Central memory CD8-positive, alpha-beta T cell (primary cell): ENCODE measurements around the gene ANKRD23.

Source experiments
- ATAC-seq: fragments of 150-1000 bp; cut with Tn5 transposase; replicated peaks from 2 replicates; pipeline ENCODE4 v1.10.0; 2022; ENCODE audit warnings: mild to moderate bottlenecking, moderate FRiP score, moderate number of reproducible peaks; ENCODE audit not compliant: poor library complexity, severe bottlenecking; ENCODE audit errors: extremely low read depth
- DNase-seq, 2 donors: peaks; one replicate each; pipeline ENCODE4 v3.0.0; 2021; ENCODE audit warnings: low spot score in 2 of 2
- H3K27ac Mint-ChIP-seq: one replicate; pipeline ENCODE4 v1.8.0; 2022; ENCODE audit warnings: low read depth, mild to moderate bottlenecking, moderate library complexity, mixed read lengths
- H3K27me3 Mint-ChIP-seq: one replicate; pipeline ENCODE4 v1.8.0; 2022; ENCODE audit warnings: mixed read lengths
- H3K36me3 Mint-ChIP-seq: one replicate; pipeline ENCODE4 v1.8.0; 2022; ENCODE audit warnings: mild to moderate bottlenecking, moderate library complexity, mixed read lengths; ENCODE audit not compliant: insufficient read depth
- H3K4me1 Mint-ChIP-seq: one replicate; pipeline ENCODE4 v1.8.0; 2022; ENCODE audit warnings: mixed read lengths
- H3K4me3 Mint-ChIP-seq: one replicate; pipeline ENCODE4 v1.8.0; 2022; ENCODE audit warnings: mild to moderate bottlenecking, moderate library complexity, mixed read lengths
- H3K9me3 Mint-ChIP-seq: one replicate; pipeline ENCODE4 v1.8.0; 2022; ENCODE audit warnings: mixed read lengths

The ANKRD23 gene

DNA sequence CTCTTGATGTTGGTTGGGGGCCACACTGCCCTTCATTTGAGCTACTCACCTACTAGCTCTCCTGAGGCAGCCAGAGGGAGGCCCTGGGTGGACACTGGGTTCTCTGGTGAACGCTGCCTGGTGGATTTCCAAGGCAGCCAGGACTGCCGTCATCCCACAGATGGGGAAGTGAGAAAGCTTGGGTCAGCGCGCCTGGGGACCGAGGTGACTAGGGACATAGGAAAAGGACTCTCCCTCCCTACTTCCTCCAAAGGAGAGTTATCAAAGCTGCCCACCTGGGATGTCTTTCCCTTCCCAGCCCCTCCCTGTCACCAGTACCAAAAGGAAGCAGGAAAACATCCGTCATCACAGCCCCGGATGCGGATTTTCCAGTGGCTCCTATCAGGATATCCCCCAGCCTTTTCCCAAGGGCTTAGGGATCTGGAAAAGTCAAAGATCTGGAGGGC lies 29.9 kb upstream of the ANKRD23 start:
- Mint-ChIP-seq H3K27ac (no peak overlapping the region), H3K4me1 (peaks cover 36% of the 10 kb centered on the region)

DNA sequence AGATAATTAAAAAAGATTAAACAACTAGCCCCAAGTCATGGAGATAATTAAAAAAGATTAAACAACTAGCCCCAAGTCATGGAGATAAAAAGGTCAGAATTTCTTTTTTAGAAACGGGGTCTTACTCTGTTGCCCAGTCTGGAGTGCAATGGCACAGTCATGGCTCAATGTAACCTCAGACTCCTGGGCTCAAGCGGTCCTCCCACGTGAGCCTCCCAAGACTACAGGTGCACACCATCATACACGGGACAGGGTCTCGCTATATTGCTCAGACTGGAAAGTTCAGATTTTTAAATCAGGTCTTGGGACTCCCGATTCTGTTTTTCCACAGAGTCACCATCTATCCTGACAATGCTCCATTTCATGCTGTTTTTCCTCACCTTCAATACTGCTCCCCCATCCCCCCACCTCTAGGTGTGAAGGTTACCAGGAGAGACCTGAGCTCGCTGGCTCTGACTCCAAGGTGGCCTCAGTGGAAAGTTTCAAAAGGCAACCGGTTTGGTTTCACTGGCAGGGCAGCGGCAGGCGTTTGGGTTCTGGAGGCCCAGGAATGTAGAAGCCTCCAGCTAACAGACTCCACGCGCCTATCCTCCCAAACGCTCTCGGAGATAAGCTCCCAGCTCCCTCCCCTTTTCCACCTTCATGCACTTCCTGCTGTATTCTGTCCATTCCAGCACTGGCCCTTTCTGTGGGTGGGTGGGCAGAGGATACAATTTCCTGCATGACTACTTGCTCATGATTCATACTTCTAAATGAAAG lies 28.9 kb upstream of the ANKRD23 start:
- Mint-ChIP-seq H3K36me3 (peaks cover 11% of the 10 kb centered on the region), H3K4me1 (peaks cover 40% of the 10 kb centered on the region), H3K9me3 (no peaks in the 10 kb centered on the region), H3K4me3 (no peak overlapping the region), H3K27ac (no peak overlapping the region), H3K27me3 (no peaks in the 10 kb centered on the region)
- ATAC-seq (no peak), DNase-seq (no peak)

More for the DNA sequence above, 29.9 kb upstream of the ANKRD23 start:
- H3K27me3 Mint-ChIP-seq, result no peaks in the 10 kb centered on the region
- H3K4me3 Mint-ChIP-seq, result no peak overlapping the region
- ATAC-seq (no peak), DNase-seq (no peak)
- peaks cover 6% of the 10 kb centered on the region for H3K36me3 Mint-ChIP-seq
- no peaks in the 10 kb centered on the region for H3K9me3 Mint-ChIP-seq

DNA sequence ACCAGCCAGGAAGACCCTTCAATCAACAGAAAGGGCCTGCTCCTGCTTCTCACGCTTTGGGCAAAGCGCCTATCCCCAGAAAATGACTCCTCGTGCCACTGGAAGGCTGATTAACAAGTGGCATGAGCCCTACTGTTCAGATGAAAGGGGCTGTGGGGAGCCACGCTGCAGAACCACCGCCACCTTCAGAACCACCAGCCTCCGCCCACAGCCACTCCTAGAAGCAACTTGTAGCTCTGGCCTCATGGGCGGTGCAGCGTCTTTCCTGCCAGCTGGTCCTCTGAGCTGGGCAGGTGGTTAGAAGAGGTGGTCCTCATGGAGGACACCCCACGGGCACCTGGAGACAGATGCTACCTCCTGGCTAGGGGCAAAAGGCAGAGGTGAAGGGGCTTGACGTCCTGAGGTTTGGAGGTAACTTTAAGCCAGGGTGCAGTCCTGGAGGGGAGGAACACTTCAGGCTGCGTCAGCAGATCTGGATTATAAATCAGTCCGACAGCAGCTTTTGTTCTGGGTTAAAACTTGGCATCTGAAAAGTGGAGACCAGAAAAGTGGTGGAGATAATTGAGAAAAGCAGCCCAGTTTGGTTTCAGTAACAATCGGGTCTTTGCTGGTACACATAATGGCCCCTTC lies 26.9 kb upstream of the ANKRD23 start:
- Mint-ChIP-seq H3K27me3 (no peaks in the 10 kb centered on the region), H3K36me3 (peaks cover 17% of the 10 kb centered on the region), H3K4me1 (peaks cover 43% of the 10 kb centered on the region), H3K27ac (peak overlapping the region; percentile 85), H3K9me3 (no peaks in the 10 kb centered on the region), H3K4me3 (peak overlapping the region; percentile 84)
- DNase-seq (peak; percentile 54 to 69), ATAC-seq (peak; percentile 78)

DNA sequence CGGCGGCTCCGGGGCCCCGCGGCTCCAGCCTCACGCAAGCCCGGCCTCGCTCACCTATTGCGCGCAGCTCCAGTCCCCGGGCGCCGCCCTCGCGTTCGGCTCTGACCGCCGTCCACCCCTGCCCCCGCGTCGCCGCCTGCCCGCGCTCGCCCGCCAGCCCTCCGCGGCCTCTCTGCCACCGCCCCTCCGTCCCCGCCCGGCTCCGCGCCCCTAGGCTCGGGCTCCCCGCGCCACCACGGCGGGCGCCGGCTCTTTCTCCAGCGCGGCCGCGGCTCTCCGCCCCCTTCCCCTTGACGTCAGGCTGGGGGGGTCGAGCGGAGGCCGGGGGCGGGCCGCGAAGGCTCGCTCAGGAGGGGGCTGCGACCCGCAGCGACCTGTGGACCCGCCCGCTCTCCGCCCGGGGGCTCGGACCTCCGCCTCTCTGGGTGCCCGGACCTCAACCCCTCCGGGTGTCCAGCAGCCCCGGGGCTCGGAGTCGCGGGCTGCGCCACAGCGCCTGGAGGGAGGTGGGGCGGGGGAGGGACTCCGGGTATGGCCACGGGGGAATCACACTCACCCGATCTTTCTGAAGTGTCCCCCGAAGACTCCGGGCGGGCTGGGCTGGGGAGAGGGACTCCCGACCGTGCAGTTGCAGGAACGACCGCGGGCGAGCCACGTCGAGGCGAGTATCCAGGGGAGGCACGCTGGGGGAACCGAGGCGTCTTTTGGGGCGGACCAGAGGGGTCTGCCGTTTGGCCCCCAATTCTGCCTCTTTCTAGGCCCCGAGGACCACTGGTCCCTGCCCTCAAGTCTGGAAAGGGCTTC lies 26.2 kb upstream of the ANKRD23 start, which contains the start of gene SEMA4C:
SEMA4C (minus strand) TSS at position 259 of the 804 bp plus-strand sequence. CDS start 2,194 bp downstream, outside the sequence.
- Mint-ChIP-seq H3K4me1 (peaks cover 36% of the 10 kb centered on the region), H3K9me3 (no peaks in the 10 kb centered on the region), H3K27me3 (no peaks in the 10 kb centered on the region), H3K4me3 (peak within 1 kb of the TSS; percentile 85), H3K36me3 (peaks cover 19% of the 10 kb centered on the region), H3K27ac (peak within 1 kb of the TSS; percentile 85)
- peak; percentile 51 to 55 for DNase-seq
- peak; percentile 48 for ATAC-seq

DNA sequence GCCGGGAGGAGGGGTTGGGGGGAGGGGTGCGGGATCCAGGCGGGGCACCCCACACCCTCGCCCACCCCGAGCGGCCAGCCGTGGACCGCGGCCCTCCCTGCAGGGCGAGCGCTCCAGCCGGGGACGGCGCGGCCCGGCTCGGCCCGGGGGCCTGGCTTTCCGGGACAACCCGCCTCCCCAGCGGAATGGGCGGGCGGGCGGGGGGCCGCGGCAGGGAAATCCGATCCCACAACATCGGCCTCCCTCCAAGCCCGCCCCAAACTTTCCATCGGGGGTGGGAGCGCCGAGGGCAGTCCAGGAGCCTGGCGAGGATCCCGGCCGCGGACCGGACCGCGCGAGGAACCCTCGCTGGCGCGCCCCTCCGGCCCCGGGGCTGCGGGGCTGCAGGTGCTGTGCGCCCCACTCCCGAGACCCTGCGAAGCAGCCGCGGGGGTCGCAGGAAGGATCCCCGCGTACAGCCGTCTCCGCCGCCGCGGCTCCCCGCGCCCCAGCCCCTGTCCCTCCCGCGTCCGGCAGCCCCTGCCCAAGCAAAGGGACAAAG lies 25.5 kb upstream of the ANKRD23 start:
- DNase-seq, result no peak
- H3K4me3 Mint-ChIP-seq, result peak overlapping the region; percentile 85
- ATAC-seq, result no peak
- H3K36me3 Mint-ChIP-seq, result peaks cover 19% of the 10 kb centered on the region
- no peaks in the 10 kb centered on the region for H3K9me3 Mint-ChIP-seq
- no peak overlapping the region for H3K27ac Mint-ChIP-seq
- H3K4me1 Mint-ChIP-seq, result peaks cover 34% of the 10 kb centered on the region
- no peaks in the 10 kb centered on the region for H3K27me3 Mint-ChIP-seq

DNA sequence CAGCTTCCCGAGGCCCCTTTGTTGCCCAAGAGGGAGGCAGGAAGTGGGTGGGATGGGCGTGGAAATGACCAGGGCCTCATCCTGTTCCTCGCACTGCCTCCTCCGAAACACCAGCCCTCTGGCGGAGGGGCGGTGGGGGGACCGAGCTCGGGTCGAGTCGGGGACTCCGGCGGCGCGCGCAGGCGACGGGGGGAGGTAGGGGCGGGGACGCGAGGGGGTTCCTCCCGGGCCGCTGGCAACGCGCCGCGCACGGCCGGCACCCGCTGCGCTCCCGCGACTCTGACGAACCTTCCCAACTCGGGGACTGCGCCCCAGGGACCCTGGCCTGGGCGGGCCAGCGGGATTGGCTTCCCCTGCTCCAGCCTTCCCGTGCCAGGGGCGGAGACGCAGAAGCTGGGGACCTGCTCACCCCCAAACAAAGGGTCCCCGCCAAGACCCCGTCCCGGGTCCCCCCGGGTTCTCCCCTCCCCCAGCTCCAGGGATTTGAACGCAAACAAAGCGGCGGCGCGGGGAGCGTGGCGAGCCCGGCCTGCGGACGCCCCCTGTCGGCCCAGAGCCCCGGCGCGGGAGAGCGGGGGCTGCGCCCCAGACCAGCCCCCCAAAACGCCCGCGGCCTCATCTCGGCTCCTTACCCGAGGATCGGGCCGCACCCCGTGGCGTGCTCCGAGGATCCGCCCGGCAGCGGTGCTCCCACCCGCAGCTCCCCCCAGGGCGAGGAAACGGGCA lies 24.9 kb upstream of the ANKRD23 start:
- H3K36me3 Mint-ChIP-seq, result peaks cover 19% of the 10 kb centered on the region
- peak overlapping the region; percentile 85 for H3K4me3 Mint-ChIP-seq
- ATAC-seq (peak; percentile 5), DNase-seq (peak in 1 of 2 donors; percentile 23)
- H3K27ac Mint-ChIP-seq, result peak overlapping the region; percentile 76
- H3K27me3 Mint-ChIP-seq, result no peaks in the 10 kb centered on the region
- H3K9me3 Mint-ChIP-seq, result no peaks in the 10 kb centered on the region
- peaks cover 28% of the 10 kb centered on the region for H3K4me1 Mint-ChIP-seq

DNA sequence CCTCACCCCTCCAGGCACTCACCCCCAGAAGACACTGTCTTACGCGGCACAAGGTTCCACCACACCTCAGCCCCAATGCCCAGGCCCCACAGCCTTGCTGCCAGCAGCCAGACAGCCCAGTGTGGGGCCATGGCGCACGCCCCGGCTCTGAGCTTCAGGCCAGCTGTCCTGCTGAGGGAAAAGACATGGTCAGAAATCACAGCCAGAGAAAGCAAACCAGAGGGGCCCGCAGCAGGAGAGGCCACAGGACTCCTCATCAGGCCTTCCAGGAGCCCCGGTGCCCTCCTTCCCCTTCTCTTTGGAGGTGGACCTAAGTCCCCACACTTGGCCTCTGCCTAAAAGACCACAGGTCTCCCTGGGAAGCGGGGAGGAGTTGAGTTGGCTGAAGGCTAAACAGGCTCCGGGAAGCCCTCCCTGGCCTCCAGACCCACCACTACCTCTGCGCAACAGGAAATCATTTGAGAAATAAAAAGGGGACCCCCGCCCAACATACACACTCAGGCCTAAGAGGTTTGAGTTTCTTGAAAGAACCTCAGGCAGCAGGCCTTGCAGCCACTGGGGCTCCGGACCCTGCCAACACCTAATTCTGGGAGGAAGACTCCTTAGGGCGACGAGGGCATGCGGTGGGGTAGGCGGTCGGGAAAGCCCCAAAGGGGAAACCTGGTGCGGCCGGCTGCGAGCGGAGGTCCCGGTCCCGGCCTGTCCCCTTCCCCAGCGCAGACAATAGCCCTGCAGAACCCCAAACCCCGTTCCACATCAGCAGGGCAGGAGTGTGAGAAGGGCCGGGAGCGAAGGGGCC lies 24.1 kb upstream of the ANKRD23 start:
- DNase-seq (no peak), ATAC-seq (no peak)
- peaks cover 33% of the 10 kb centered on the region for H3K4me1 Mint-ChIP-seq
- no peaks in the 10 kb centered on the region for H3K9me3 Mint-ChIP-seq
- H3K27ac Mint-ChIP-seq, result peak overlapping the region; percentile 76
- peak overlapping the region; percentile 85 for H3K4me3 Mint-ChIP-seq
- H3K27me3 Mint-ChIP-seq, result no peaks in the 10 kb centered on the region
- peaks cover 24% of the 10 kb centered on the region for H3K36me3 Mint-ChIP-seq

DNA sequence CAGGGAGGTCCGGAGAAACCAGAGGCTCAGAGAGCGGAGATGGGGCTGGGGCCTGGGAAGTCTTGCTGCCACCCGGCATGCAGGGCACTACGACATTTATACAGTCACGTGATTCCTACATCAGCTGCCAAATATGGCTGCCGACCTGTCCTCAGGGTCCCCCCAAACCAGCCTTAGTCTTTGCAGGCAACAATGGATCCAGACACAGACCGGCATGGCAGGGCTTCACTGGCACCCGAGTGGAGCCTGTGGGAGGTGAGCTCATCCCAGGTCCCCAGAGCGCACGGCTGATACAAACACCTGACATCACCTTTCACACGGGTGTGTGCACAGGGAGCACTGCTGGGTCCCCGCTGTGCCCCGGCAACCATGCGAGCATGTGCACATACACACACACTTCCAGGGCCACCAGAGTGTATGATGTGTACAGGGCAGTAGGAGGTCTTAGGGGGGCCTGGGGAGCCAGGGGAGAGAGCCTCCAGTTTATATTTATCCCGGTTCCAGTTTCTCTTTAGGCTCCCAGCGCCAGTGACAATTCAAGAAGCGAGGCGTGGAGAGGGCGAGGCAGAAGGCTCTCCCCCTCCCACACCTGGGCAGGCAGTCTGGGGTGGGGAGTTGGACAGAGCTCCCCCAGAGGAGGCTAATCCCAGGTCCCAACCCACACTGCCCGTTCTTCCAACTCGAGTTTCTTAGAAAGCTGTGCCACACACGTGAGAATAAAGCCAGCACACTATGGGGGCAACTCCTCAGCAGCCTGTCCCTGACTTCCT lies 23.4 kb upstream of the ANKRD23 start:
- Mint-ChIP-seq H3K36me3 (peaks cover 28% of the 10 kb centered on the region), H3K4me1 (peaks cover 33% of the 10 kb centered on the region), H3K27ac (peak overlapping the region; percentile 76), H3K27me3 (no peaks in the 10 kb centered on the region), H3K9me3 (no peaks in the 10 kb centered on the region), H3K4me3 (peak overlapping the region; percentile 85)
- DNase-seq (no peak), ATAC-seq (no peak)

DNA sequence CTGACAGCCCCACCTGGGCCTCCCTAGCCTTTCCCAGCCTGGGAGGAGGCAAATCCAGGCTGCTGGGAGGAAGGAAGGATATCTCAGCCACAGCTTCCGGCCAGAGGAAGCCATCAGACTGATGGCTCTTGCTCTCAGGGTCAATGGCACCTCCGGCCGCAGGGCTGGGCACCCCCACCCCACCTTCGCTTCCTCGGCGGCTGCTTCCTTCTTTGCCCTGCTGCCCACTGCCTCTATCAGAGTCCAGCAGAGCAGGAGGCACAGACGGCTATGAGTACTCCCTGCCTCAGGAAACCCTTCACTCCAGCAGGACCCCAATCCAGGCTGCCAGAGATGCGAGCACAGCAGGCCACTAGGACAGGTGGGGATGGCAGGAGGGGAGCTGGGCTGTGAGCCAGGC lies 22.8 kb upstream of the ANKRD23 start:
- DNase-seq (no peak), ATAC-seq (no peak)
- Mint-ChIP-seq H3K9me3 (no peaks in the 10 kb centered on the region), H3K36me3 (peaks cover 30% of the 10 kb centered on the region), H3K4me3 (peak overlapping the region; percentile 85), H3K27me3 (no peaks in the 10 kb centered on the region), H3K4me1 (peaks cover 33% of the 10 kb centered on the region), H3K27ac (peak overlapping the region; percentile 69)

DNA sequence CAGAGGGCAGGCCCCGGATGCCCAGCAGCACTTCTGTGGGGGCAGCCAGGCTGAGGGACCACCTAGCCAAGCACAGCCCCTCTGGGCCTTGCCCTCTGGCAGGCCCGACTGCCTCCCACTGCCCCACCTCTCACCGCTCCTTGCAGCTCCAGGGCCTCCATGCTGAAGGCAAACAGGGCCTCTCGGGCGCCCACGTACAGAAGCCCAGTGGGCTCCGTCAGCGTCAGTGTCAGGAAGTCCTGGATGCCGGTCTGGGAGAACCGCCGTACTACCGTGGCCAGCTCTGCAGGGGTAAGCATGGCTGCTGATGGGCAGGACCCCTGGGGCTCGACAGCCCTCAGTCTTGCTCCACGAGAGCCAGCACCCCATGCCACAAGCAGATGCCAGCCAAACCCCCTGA lies 22.3 kb upstream of the ANKRD23 start:
- DNase-seq (no peak), ATAC-seq (no peak)
- Mint-ChIP-seq H3K36me3 (peaks cover 31% of the 10 kb centered on the region), H3K27ac (no peak overlapping the region), H3K4me1 (peaks cover 33% of the 10 kb centered on the region), H3K4me3 (peak overlapping the region; percentile 85), H3K9me3 (no peaks in the 10 kb centered on the region), H3K27me3 (no peaks in the 10 kb centered on the region)

DNA sequence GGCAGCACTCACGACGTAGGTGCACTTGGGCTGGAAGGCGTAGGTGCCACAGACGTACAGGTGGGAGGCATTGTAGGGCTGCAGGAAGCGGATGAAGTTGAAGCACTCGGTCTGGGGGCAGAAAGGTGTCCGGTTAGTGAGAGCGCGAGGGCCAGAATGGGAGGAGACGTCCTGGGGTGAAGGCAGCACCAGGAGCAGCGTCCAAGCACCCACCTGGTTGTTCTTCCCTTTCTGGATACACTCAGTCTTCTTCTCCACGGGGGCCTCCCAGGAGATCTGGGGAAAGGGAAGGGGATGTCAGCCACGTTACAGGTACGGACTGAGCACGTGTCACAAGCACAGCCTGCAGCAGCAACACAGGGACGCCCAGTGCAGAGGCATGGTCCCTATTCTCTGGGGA lies 21.8 kb upstream of the ANKRD23 start:
- no peaks in the 10 kb centered on the region for H3K9me3 Mint-ChIP-seq
- peaks cover 28% of the 10 kb centered on the region for H3K4me1 Mint-ChIP-seq
- H3K36me3 Mint-ChIP-seq, result peaks cover 34% of the 10 kb centered on the region
- ATAC-seq (no peak), DNase-seq (no peak)
- H3K27me3 Mint-ChIP-seq, result no peaks in the 10 kb centered on the region
- no peak overlapping the region for H3K4me3 Mint-ChIP-seq
- H3K27ac Mint-ChIP-seq, result no peak overlapping the region
